Liver (tissue), 9 donors: Measurements from ENCODE around the gene HOMEZ. TPM values are rescaled to one million over a fixed set of nuclear protein-coding genes. Genes with fewer than 3 reads are reported as not detected.

Source experiments
- DNase-seq: peaks from one replicate; pipeline ENCODE4 v3.0.0-alpha.2; 2017; ENCODE audit warnings: low spot score
- H3K27ac ChIP-seq, 2 donors: one replicate each; pipeline ENCODE4 v1.7.0; 2013; ENCODE audit warnings: inconsistent platforms in 2 of 2, low read length in 2 of 2, control low read depth in 1 of 2, low read depth in 1 of 2, mild to moderate bottlenecking in 1 of 2
- H3K27me3 ChIP-seq, 4 donors: one replicate each; pipeline versions ENCODE4 v1.6.1 to v1.7.0; 2013; ENCODE audit warnings: low read length in 3 of 4, inconsistent platforms in 1 of 4, mild to moderate bottlenecking in 1 of 4, moderate library complexity in 1 of 4; ENCODE audit not compliant: control insufficient read depth in 4 of 4, insufficient read depth in 4 of 4
- H3K36me3 ChIP-seq, 4 donors: one replicate each; pipeline versions ENCODE4 v1.6.1 to v1.7.0; 2013; ENCODE audit warnings: low read length in 3 of 4, mild to moderate bottlenecking in 3 of 4, low read depth in 1 of 4, moderate library complexity in 1 of 4; ENCODE audit not compliant: control insufficient read depth in 4 of 4, insufficient read depth in 3 of 4
- H3K4me1 ChIP-seq, 4 donors: one replicate each; pipeline versions ENCODE4 v1.6.1 to v1.7.0; 2013; ENCODE audit warnings: low read length in 3 of 4, mild to moderate bottlenecking in 3 of 4, moderate library complexity in 1 of 4; ENCODE audit not compliant: control insufficient read depth in 4 of 4, insufficient read depth in 4 of 4
- H3K4me3 ChIP-seq, 3 donors: one replicate each; pipeline versions ENCODE4 v1.6.1 to v1.7.0; 2013; ENCODE audit warnings: low read length in 3 of 3, control low read depth in 1 of 3, low read depth in 1 of 3, mild to moderate bottlenecking in 1 of 3
- H3K9ac ChIP-seq, 2 donors: one replicate each; pipeline ENCODE4 v1.7.0; 2013; ENCODE audit warnings: low read length in 2 of 2, mild to moderate bottlenecking in 2 of 2, moderate library complexity in 2 of 2, control low read depth in 1 of 2, low read depth in 1 of 2
- H3K9me3 ChIP-seq, 4 donors: one replicate each; pipeline versions ENCODE4 v1.6.1 to v1.7.0; 2013; ENCODE audit warnings: low read length in 3 of 4; ENCODE audit not compliant: control insufficient read depth in 4 of 4
- ATF3 ChIP-seq: IDR thresholded peaks from 2 replicates; pipeline ENCODE4 v1.6.1; 2016; ENCODE audit warnings: antibody characterized with exemption
- CTCF ChIP-seq: fragments of 150-350 bp; IDR thresholded peaks from 2 replicates; pipeline ENCODE4 v1.5.1; 2017; ENCODE audit warnings: improper control_type of control experiment, low read depth, low read length; ENCODE audit not compliant: missing input control
- FOXA1 ChIP-seq: IDR thresholded peaks from 2 replicates; pipeline ENCODE4 v1.6.1; 2016; ENCODE audit warnings: antibody characterized with exemption
- GABPA ChIP-seq, 2 donors: IDR thresholded peaks in 1 of 2; conservative IDR thresholded peaks in 1 of 2; 2 replicates each; pipeline ENCODE4 v1.6.1; 2016; ENCODE audit warnings: antibody characterized with exemption in 2 of 2, mild to moderate bottlenecking in 1 of 2, moderate library complexity in 1 of 2
- HNF4A ChIP-seq, 2 donors: conservative IDR thresholded peaks; 2 replicates each; pipeline ENCODE4 v1.6.1; 2016; ENCODE audit warnings: antibody characterized with exemption in 2 of 2, mild to moderate bottlenecking in 2 of 2
- HNF4G ChIP-seq: IDR thresholded peaks from 2 replicates; pipeline ENCODE4 v1.6.1; 2016; ENCODE audit warnings: antibody characterized with exemption
- JUND ChIP-seq, 2 donors: IDR thresholded peaks; 2 replicates each; pipeline ENCODE4 v1.6.1; 2016; ENCODE audit warnings: antibody characterized with exemption in 2 of 2
- MAX ChIP-seq: IDR thresholded peaks from 2 replicates; pipeline ENCODE4 v1.6.1; 2016; ENCODE audit warnings: antibody characterized with exemption
- NR2F2 ChIP-seq: IDR thresholded peaks from 2 replicates; pipeline ENCODE4 v1.6.1; 2016; ENCODE audit warnings: antibody characterized with exemption
- RAD21 ChIP-seq, 2 donors: IDR thresholded peaks; 2 replicates each; pipeline ENCODE4 v1.6.1; 2016; ENCODE audit warnings: antibody characterized with exemption in 2 of 2, mild to moderate bottlenecking in 2 of 2
- REST ChIP-seq: IDR thresholded peaks from 2 replicates; pipeline ENCODE4 v1.6.1; 2016; ENCODE audit warnings: antibody characterized with exemption, mild to moderate bottlenecking
- RXRA ChIP-seq, 2 donors: IDR thresholded peaks; 2 replicates each; pipeline ENCODE4 v1.6.1; 2017 to 2018; ENCODE audit warnings: antibody characterized with exemption in 2 of 2, mild to moderate bottlenecking in 1 of 2
- TAF1 ChIP-seq: conservative IDR thresholded peaks from 2 replicates; pipeline ENCODE4 v1.6.1; 2016; ENCODE audit warnings: antibody characterized with exemption, mild to moderate bottlenecking
- YY1 ChIP-seq: IDR thresholded peaks from 2 replicates; pipeline ENCODE4 v1.6.1; 2016; ENCODE audit warnings: antibody characterized with exemption, mild to moderate bottlenecking
- WGBS: extraction: QIAGEN DNeasy Blood & Tissue Kit; methylation state at CpG from one replicate; pipeline ENCODE4 v1.1.7; 2013; 5-methylcytosine and 5-hydroxymethylcytosine counted together
- polyA plus RNA-seq, 2 donors: library from polyadenylated mRNA; stranded (reverse) in 1 of 2; unstranded in 1 of 2; fragments of 200-250 nt in 1 of 2; fragments of >200 nt in 1 of 2; fragmentation: Nextera tagmentation in 1 of 2; extraction: Ambion mirVana in 1 of 2; gene quantifications; one replicate each; pipeline versions ENCODE4 v1.2.1 to v1.2.3, GENCODE V29; 2013 to 2015
- total RNA-seq, 2 donors: library from RNA; depleted of rRNA; stranded (reverse); fragments of >200 nt; gene quantifications; one replicate each; pipeline ENCODE4 v1.2.3, GENCODE V29; 2014
- donor health status: healthy.
- donor health status: healthy.
- donor health status: healthy.
- donor health status: healthy.
- donor health status: healthy.

The HOMEZ gene
- total and polyA plus RNA-seq, 4 donors, result 2.8 to 3.5 (median 3.3) TPM

GRCh38 chr14:23296012-23296777 lies 10.3 kb upstream of the HOMEZ start:
- Histone ChIP-seq H3K36me3 (peaks cover 0 to 5% (median 2%) of the 10 kb centered on the region in 4 donors), H3K9me3 (no peaks in the 10 kb centered on the region), H3K4me1 (peaks cover 0 to 17% (median 12%) of the 10 kb centered on the region in 4 donors), H3K4me3 (no peak overlapping the region), H3K9ac (no peak overlapping the region), H3K27ac (no peak overlapping the region), H3K27me3 (no peaks in the 10 kb centered on the region)
- no peak for DNase-seq
- TF ChIP-seq FOXA1, result no peak
- TF ChIP-seq ATF3, result no peak
- no peak for TF ChIP-seq JUND (IDR thresholded peaks at IDR 0.05)
- no peak for TF ChIP-seq HNF4A (conservative IDR thresholded peaks at IDR 0.05)
- no peak for TF ChIP-seq GABPA (IDR thresholded peaks at IDR 0.05 in 1 of 2, conservative IDR thresholded peaks at IDR 0.05 in 1 of 2)
- TF ChIP-seq HNF4G, result no peak
- TF ChIP-seq CTCF, result no peak
- TF ChIP-seq REST, result no peak
- no peak for TF ChIP-seq RXRA (IDR thresholded peaks at IDR 0.05)
- TF ChIP-seq MAX, result no peak
- TF ChIP-seq NR2F2, result no peak
- TF ChIP-seq YY1, result no peak
- 96% methylated on average over 7 of the region's 7 CpGs for WGBS

GRCh38 chr14:23294734-23295561 lies 9.0 kb upstream of the HOMEZ start:
- H3K27me3 ChIP-seq, result no peaks in the 10 kb centered on the region
- H3K4me3 ChIP-seq, result no peak overlapping the region
- TF ChIP-seq CTCF (peak; percentile 84), TAF1 (no peak), RAD21 (IDR thresholded peaks at IDR 0.05) (peak; percentile 68 to 79)
- peak; percentile 53 for DNase-seq
- 35% methylated on average over 24 of the region's 24 CpGs for WGBS
- H3K27ac ChIP-seq, result no peak overlapping the region
- no peak overlapping the region for H3K9ac ChIP-seq
- H3K9me3 ChIP-seq, result no peaks in the 10 kb centered on the region
- H3K36me3 ChIP-seq, result peaks cover 0 to 5% (median 2%) of the 10 kb centered on the region in 4 donors
- H3K4me1 ChIP-seq, result peaks cover 0 to 8% (median 4%) of the 10 kb centered on the region in 4 donors
